ENCODE results near the gene RTRAF.

- TF ChIP-seq CTCF (conservative IDR thresholded peaks at IDR 0.05 in 1 of 2, IDR thresholded peaks at IDR 0.05 in 1 of 2; ENCODE audit: extremely low read depth in 1 of 2, insufficient read depth in 1 of 2, low read depth in 1 of 2, low read length in 2 of 2) (no peak), EZH2 (IDR thresholded peaks at IDR 0.05; ENCODE audit: borderline replicate concordance, low read length) (no peak)
These were observed 31.4 kb upstream of the RTRAF start for GRCh38 chr14:51957950-51958349.
